ENCODE results near the gene FASN.

Gene FASN

GRCh38 chr17:82101301-82101715, 3.3 kb upstream of the FASN start:
- no peak for DNase-seq

- DNase-seq: no peak
Measured at GRCh38 chr17:82100502-82101298, 2.7 kb upstream of the FASN start.

- DNase-seq: peak in 1 of 2 experiments; percentile 26
Measured at GRCh38 chr17:82098939-82099763, 1.1 kb upstream of the FASN start.

- DNase-seq: no peak
Measured at GRCh38 chr17:82097919-82098168, 192 bp downstream of the FASN start.

GRCh38 chr17:82097184-82097918, 685 bp downstream of the FASN start:
- no peak for DNase-seq

GRCh38 chr17:82096709-82097183, 1.3 kb downstream of the FASN start:
- DNase-seq: no peak

GRCh38 chr17:82095777-82096708, 2.0 kb downstream of the FASN start:
- DNase-seq: no peak

- no peak for DNase-seq
Measured at GRCh38 chr17:82094931-82095776, 2.9 kb downstream of the FASN start.

GRCh38 chr17:82092995-82093751, 4.9 kb downstream of the FASN start:
- no peak for DNase-seq

GRCh38 chr17:82092628-82092994, 5.4 kb downstream of the FASN start:
- no peak for DNase-seq

- no peak for DNase-seq
Measured at GRCh38 chr17:82092094-82092586, 5.9 kb downstream of the FASN start.

- DNase-seq: no peak
Measured at GRCh38 chr17:82091264-82092066, 6.6 kb downstream of the FASN start.

- DNase-seq: no peak
Measured at GRCh38 chr17:82090549-82091263, 7.3 kb downstream of the FASN start.

- DNase-seq: no peak
Measured at GRCh38 chr17:82089723-82090548, 8.1 kb downstream of the FASN start.

GRCh38 chr17:82088838-82089722, 9.0 kb downstream of the FASN start:
- DNase-seq: no peak

GRCh38 chr17:82087961-82088837, 9.8 kb downstream of the FASN start:
- no peak for DNase-seq

All from SHP77 (cell line).